Left colon (tissue), 2 donors: Measurements from ENCODE around the gene CAPN15. TPM values are rescaled to one million over a fixed set of nuclear protein-coding genes. Genes with fewer than 3 reads are reported as not detected.
A peak's percentile ranks its signal among the peaks of the same experiment; 100 is the strongest.

Experiments used
- ATAC-seq: fragments of 200-7000 bp; cut with Tn5 transposase; one replicate; pipeline ENCODE4 v1.9.1; 2020; ENCODE audit warnings: mild to moderate bottlenecking, moderate library complexity
- DNase-seq, 2 donors: peaks; one replicate each; pipeline ENCODE4 v3.0.0-alpha.2; 2020
- intact Hi-C, 2 donors: fragments of 100-400 bp; cut with DNase I in 1 of 2; cut with micrococcal nuclease in 1 of 2; formaldehyde crosslinking; loops; one replicate each; pipeline versions ENCODE4 v1.11.2 to v1.14.0; 2022; cut with DNase I, micrococcal nuclease
- total RNA-seq, 2 donors: library from RNA; stranded (reverse); fragmentation: NEBNext Ultra II Directional; extraction: Animal tissue kit (Norgen Biotek cat#: 25700); gene quantifications; one replicate each; pipeline ENCODE4 v1.2.1, GENCODE V29; 2021
- donor health status: DM: no; HTN: no; CAD: no.
- donor health status: DM: yes; HTN: yes; CAD: no.

The CAPN15 gene
- total RNA-seq, 2 donors from 2014 or later, result 98.8 to 102 TPM

DNA sequence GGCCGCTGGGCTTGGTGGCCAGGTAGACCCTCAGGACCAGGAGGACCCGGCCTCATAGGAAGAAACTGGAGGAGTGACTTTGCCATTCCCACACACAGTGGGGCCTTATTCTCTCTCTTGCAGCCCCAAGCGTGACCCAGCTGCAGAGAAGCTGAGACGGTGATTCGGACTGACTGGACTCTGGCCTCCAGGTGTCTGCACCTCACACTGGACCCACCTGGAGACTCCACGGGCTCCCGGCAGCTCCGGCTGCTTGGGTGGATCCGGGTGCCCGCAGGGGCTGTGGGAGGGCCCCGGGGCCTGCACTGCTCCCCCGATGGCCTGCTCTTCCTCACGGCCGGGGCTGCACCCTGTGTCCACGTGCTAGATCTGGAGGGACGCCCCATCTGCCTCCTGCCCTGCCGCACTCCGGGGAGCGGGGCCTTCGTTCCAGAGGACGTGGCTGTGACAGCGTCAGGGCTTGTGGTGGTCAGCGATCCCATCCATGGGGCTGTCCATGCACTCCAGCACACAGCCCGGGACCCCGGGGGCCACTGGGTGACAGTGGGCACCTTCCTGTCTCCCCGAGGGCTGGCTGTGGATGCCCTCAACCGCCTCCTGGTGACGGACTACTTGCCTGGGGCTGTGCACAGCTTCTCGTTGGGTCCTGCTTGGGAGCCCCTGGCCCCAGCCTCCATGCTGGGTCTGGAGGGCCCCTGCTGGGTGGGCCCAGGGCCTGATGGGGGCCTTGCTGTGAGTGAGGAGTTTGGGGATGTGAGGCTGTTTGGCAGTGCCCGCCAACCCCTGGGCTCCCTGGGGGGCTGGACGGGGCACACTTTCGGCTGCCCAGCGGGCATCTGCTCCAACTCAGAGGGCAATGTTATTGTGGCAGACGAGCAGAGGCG is 40.1 kb downstream of the CAPN15 start:
- no peak for DNase-seq
- intact Hi-C loops, result no loop called here
- ATAC-seq, result no peak

DNA sequence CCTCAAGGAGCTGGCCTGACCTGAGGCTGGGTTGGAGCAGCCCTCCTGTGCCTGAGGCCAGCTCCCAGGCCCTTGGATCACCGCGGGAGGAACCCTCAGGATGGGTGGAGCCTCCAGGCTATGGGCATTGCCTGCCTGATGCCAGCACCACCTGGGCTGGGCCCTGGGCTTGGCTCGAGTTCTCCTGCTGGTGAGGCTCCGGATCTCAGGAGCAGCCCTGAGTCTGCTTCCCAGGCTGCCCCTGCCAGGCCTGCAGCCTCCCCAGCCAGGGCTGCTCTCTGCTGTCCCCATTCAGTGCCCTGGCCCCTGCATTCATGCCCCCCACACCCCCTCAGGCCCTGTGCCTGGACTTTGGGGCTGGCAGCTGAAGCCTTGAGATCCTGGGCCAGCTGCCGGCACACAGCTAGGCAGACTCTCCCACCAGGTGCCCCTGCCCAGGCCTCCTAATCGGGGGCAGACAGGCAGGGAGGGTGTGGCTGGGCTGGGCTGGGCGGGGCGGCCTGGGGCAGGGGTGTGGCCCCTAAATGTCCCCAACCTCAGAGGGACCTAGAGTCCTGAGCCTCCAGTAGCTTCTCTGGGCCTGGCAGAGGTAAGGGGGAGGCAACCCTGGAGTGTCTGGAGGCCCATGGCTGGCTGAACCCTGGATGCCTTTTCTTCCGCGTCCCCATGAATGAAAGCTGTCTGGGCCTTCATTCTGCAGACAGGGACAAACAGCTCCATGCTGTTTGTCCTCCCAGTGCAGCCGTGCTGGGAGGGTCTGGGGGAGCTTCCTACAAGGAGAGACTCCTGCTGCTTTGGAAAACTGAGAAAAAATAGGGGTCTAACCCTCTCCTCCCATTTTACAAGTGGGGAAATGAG is 41.1 kb downstream of the CAPN15 start:
- ATAC-seq (peak; percentile 70), DNase-seq (peak in 1 of 2 donors; percentile 66)
- intact Hi-C loops, result no loop called here

- intact Hi-C loops, result no loop called here
- DNase-seq (peak; percentile 64 to 73), ATAC-seq (peak; percentile 56)
These were observed 42.1 kb downstream of the CAPN15 start, which contains the start of gene PIGQ for GRCh38 chr16:569445-570254. TSS of gene PIGQ (plus strand) at chr16:569968. CDS start at chr16:574075, 4,107 bp downstream.

DNA sequence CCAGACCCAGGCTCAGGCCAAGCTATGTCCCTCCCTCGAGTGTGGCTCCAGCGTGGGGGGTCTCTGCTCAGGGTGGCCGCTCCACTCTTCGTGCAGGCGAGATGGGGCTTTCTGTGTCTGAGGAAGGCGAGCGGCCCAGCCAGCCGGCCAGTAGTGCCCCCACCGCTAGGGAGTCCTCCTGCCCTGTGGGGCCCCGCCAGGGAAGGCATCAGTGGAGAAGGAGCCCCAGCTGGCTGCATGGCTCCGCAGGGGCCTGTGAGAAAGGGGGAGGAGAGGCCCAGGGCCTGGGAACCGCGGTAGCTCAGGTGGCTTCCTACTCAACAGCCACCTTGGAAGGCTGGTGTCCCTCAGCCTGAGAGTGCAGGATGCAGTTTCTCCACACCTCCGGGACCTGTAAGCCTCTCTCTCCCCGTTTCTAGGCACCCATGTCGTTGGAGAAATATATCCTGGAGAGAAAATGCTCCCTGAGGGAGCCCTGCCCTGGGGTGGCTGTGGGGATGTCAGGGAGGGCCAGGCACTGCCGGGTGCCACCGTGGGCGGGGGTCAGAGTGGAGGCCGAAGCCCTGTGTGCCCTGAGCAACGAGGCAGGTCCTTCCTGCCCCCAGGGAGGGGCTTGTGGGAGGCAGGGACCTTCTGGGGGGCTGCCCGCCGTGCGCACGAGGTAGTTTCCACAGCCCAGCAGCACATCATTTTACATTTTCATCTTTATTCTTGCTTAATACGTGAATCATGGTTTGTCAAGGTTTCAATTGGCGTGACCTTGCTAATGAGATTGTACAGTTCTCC is 45.5 kb downstream of the CAPN15 start:
- intact Hi-C loops, result no loop called here

DNA sequence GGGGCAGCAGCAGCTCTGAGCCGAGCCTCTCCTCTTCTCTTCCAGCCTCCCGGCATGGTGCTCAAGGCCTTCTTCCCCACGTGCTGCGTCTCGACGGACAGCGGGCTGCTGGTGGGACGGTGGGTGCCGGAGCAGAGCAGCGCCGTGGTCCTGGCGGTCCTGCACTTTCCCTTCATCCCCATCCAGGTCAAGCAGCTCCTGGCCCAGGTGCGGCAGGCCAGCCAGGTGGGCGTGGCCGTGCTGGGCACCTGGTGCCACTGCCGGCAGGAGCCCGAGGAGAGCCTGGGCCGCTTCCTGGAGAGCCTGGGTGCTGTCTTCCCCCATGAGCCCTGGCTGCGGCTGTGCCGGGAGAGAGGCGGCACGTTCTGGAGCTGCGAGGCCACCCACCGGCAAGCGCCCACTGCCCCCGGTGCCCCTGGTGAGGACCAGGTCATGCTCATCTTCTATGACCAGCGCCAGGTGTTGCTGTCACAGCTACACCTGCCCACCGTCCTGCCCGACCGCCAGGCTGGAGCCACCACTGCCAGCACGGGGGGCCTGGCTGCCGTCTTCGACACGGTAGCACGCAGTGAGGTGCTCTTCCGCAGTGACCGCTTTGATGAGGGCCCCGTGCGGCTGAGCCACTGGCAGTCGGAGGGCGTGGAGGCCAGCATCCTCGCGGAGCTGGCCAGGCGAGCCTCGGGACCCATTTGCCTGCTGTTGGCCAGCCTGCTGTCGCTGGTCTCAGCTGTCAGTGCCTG is 46.7 kb downstream of the CAPN15 start:
- DNase-seq (no peak), ATAC-seq (no peak)
- intact Hi-C loops, result no loop called here

More for the DNA sequence above, 45.5 kb downstream of the CAPN15 start:
- ATAC-seq, result no peak
- no peak for DNase-seq

- no peak for DNase-seq
- intact Hi-C loops, result no loop called here
- ATAC-seq, result no peak
These were observed 48.1 kb downstream of the CAPN15 start for GRCh38 chr16:575354-576196.

- intact Hi-C loops, result no loop called here
- DNase-seq (no peak), ATAC-seq (no peak)
These were observed 48.8 kb downstream of the CAPN15 start for GRCh38 chr16:576197-576822.

GRCh38 chr16:576823-577201 is 49.3 kb downstream of the CAPN15 start:
- no peak for DNase-seq
- intact Hi-C loops, result no loop called here
- ATAC-seq, result no peak

DNA sequence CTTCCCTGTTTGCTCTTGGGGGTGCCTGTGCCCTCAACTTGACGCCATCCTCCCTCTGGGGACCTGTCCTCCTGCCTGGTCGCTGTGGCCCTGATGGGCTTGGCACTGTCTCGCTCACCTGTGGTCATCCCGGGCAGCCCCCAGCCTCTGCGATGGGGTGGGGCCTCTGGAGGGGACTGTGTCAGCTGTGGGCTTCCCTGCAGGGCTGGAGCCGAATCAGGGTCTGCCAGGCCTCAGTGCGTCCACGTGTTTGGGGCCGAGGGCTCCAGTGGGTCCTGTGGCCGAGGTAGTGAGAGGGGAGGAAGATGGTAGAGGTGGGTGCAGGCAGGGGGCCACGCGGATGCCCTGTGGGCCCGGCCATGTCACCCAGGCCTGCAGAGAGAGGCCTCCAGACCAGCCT is 50.3 kb downstream of the CAPN15 start:
- intact Hi-C loops, result no loop called here
- DNase-seq (no peak), ATAC-seq (no peak)

DNA sequence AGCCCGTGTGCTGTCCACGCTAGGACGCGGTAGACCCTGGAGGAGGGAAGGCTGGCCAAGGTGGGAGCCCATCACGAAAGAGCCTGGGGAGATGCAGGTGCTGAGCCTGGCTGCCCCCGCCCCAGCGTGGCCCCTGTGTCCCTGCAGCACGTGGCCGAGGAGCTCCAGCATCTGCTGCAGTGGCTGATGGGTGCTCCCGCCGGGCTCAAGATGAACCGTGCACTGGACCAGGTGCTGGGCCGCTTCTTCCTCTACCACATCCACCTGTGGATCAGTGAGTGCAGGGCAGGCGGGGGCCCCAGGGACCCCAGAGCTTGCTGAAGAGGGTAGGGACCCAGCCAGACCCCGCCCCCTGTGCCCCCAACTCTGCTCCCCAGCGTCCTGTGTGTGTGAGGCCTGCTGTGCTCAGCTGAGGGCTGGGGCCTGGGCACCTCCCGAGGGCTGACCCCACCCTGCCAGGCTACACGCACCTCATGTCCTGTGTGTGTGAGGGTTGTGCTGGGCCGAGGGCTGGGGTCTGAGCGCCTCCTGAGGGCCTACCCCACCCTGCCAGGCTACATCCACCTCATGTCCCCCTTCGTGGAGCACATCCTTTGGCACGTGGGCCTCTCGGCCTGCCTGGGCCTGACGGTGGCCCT is 50.8 kb downstream of the CAPN15 start:
- intact Hi-C loops, result no loop called here
- ATAC-seq (peak; percentile 16), DNase-seq (no peak)

- ATAC-seq, result peak; percentile 91
- intact Hi-C loops, result no loop called here
- DNase-seq, result peak; percentile 64 to 84
These were observed 51.4 kb downstream of the CAPN15 start for GRCh38 chr16:578870-579405.

DNA sequence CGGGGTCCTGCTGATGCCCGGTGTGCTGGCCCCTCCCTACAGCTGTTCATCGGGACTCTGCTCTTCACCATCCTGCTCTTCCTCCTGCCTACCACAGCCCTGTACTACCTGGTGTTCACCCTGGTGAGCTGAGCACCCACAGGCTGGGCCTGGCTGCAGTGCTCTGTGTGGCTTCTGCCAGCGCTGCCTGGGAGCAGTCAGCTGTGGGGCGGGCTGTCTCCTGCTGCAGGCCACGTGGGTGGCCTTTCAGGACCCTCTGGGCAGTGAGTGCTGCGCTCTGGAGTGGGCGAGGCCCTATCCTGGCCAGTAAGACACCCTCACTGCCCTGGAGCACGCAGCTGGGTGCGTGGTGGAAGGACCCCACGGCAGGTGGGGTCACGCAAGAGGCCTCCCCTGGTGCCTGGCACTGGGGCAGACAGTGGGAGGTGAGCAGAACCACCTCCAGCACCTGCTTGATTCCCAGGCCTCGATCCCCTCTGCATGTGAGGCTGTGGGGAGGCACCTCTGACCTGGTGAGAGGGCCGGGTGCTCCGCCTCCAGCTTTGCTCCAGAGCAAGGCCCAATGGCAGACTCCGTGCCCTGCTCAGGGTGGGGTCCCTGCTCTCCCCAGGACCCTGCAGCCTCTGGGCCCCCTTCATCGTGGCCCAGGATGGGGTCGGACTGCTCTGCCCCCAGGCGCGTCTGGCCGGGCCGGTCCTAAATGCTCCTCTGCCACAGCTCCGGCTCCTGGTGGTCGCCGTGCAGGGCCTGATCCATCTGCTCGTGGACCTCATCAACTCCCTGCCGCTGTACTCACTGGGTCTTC is 52.8 kb downstream of the CAPN15 start:
- no peak for DNase-seq
- no peak for ATAC-seq
- intact Hi-C loops, result no loop called here

- ATAC-seq (no peak), DNase-seq (no peak)
- intact Hi-C loops, result no loop called here
These were observed 53.5 kb downstream of the CAPN15 start for GRCh38 chr16:580946-581498.

- ATAC-seq (no peak), DNase-seq (no peak)
- intact Hi-C loops, result no loop called here
These were observed 54.7 kb downstream of the CAPN15 start for GRCh38 chr16:582218-582613.
